GM18868 (cell line): Measurements from ENCODE around the gene SFRP5.

Experiments used
- ATAC-seq: cut with Tn5 transposase; IDR thresholded peaks from one replicate; pipeline ENCODE4 v1.9.1; 2021; ENCODE audit warnings: mild to moderate bottlenecking, moderate library complexity; ENCODE audit not compliant: unreplicated experiment

Gene SFRP5

GRCh38 chr10:97766996-97767924 is 4.5 kb downstream of the SFRP5 start:
- ATAC-seq, result no peak

DNA sequence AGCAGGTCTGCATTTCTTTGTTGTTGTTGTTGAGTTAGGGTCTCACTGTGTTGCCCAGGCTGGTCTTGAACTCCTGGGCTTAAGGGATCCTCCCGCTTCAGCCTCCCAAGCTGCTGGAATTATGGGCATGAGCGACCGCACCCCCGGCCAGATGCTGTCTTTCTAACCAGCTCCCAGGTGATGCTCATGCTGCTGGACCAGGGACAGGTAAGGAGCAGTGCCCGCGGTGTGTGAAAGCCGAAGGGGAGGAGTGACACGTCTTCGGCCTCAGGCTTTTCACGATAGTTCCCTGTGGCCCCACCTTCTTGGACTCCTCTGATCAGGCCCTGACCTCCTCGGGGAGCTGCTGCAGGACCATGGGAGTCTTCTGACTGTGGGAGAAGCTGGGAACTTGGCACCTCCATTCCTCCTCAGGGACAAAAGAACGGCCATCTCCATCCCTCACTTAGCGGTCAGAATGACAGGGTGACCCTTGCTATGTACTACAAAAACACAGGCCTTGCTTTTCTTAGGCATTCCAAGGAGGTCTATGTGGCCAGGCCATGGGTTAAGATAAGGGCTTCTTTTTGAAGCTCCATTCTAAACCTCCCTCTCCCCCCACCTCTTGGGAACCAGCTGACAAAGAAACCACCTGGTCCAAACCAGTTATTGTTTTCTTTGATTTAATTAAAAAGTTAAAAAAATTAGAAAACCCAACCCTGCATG is 5.5 kb downstream of the SFRP5 start:
- no peak for ATAC-seq

- ATAC-seq, result no peak
Measured at GRCh38 chr10:97765201-97765600, 6.6 kb downstream of the SFRP5 start.

GRCh38 chr10:97764519-97764931 is 7.3 kb downstream of the SFRP5 start:
- ATAC-seq, result no peak

DNA sequence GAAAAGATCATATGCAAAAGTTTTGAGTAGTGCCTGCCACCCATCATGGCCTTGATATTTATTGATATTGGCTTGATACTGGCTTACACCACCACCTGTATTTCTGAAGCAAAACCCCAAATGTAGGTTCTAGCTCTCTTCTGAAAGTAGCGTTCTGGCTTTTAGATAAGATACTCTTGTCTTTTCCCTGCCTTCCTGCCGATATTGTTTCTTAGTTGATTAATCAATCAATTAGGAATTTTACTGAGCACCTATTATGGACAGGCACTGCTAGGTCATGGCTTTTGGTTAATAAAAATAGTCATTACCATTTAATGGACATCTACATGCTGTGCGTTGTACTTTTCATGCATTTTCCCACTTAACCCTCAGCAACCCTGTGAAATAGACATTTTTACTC is 7.9 kb downstream of the SFRP5 start:
- ATAC-seq, result no peak

- ATAC-seq, result no peak
Measured at GRCh38 chr10:97763411-97763810, 8.4 kb downstream of the SFRP5 start.

DNA sequence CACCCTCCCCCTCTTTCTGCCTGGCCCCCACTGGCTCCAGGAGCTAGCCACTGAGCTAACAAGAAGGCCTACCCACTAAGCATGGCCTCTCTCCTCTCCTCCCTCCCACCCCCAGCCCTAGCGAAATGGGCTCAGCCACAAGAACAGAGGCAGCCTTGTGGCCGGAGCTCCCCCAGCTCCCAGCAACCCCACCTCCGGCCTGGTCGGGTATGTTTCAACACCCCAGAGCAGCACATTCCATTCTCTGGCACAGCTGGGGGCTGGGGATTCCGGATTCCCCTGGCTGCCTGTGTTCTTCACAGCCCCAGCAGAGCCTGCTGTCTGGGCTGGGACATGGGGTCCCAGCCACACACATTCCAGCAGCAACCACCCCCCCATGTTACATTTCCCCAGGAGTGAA is 9.0 kb downstream of the SFRP5 start:
- no peak for ATAC-seq

- no peak for ATAC-seq
Measured at GRCh38 chr10:97762056-97762455, 9.7 kb downstream of the SFRP5 start.

- no peak for ATAC-seq
Measured at GRCh38 chr10:97761331-97761865, 10.4 kb downstream of the SFRP5 start.

- no peak for ATAC-seq
Measured at GRCh38 chr10:97760461-97761257, 11.1 kb downstream of the SFRP5 start.

GRCh38 chr10:97759946-97760345 is 11.9 kb downstream of the SFRP5 start:
- ATAC-seq, result no peak

- peak; percentile 56 for ATAC-seq
Measured at GRCh38 chr10:97759158-97759887, 12.5 kb downstream of the SFRP5 start.

DNA sequence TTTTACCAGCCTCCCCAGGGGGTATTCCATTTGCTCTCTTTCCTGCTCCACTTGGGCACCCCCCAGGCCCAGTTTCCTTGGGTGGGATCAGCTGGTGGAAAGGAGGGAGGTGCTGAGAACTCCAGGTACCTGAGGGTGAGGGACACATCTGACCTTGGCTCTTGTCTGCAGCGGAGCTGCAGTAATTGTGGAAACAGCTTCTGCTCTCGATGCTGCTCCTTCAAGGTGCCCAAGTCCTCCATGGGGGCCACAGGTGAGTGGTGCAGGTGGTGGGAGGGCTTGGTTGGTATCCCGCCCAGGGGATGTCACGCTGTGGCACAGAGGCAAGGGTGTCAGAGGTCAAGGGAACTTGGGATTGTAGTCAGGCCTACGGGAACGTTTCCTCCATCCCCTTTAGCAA is 14.3 kb downstream of the SFRP5 start:
- ATAC-seq, result no peak

- ATAC-seq, result no peak
Measured at GRCh38 chr10:97755718-97756117, 16.1 kb downstream of the SFRP5 start.

DNA sequence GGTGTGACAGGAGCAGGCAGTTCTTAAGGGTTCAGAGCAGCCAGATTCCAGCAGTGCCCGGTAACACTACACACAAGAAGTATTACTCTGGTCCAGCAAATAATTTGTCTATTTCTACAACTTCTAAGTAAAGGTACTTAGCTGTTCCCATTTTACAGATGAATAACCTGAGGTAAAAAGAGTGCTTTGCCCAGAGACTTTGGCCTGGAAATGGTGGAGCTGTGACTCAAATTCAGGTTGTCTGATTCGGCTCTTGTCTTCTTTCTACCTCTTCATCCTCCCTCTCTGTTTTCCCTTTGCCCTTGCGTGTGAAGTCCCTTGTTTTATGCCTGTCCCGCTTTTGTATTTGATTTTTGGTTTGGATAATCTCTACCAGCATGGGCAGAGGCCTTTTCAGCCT is 17.1 kb downstream of the SFRP5 start:
- no peak for ATAC-seq

GRCh38 chr10:97752956-97753355 is 18.8 kb downstream of the SFRP5 start:
- no peak for ATAC-seq

DNA sequence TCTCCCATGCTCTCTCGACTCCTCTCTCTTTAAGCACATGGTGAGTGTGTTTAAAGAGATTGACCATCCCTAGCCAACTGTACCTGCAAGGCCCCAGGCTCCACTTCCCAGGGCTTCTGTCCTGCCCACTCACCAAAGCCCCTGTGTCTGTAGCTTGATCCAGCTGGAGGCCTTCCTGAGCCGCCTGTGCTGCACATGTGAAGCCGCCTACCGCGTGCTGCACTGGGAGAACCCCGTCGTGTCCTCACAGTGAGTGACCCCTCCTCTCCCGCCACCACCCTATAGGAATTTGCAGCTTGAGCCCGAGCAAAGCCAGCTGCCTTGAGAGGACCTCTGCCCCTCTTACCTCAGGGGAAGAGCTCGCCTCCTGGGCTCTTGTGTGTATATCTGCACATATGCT is 23.7 kb downstream of the SFRP5 start:
- ATAC-seq, result no peak

GRCh38 chr10:97747573-97747972 is 24.2 kb downstream of the SFRP5 start:
- no peak for ATAC-seq

- no peak for ATAC-seq
Measured at GRCh38 chr10:97744405-97745035, 27.3 kb downstream of the SFRP5 start.
